Lower lobe of right lung (tissue), 2 donors: ENCODE measurements around the gene EDN1. TPM values are rescaled to one million over a fixed set of nuclear protein-coding genes. Genes with fewer than 3 reads are reported as not detected.

Experiments
- ATAC-seq, 2 donors: fragments of 200-7000 bp; cut with Tn5 transposase; one replicate each; pipeline ENCODE4 v1.9.1; 2020 to 2022; ENCODE audit warnings: mild to moderate bottlenecking in 2 of 2, moderate library complexity in 2 of 2
- DNase-seq: peaks from one replicate; pipeline ENCODE4 v3.0.0-alpha.2; 2020
- H3K27ac ChIP-seq: fragments of 200-600 bp; one replicate; pipeline ENCODE4 v1.8.0; 2022
- H3K27me3 ChIP-seq: fragments of 200-600 bp; one replicate; pipeline ENCODE4 v1.8.0; 2022; ENCODE audit warnings: low read depth
- H3K36me3 ChIP-seq: fragments of 200-600 bp; one replicate; pipeline ENCODE4 v1.8.0; 2022; ENCODE audit warnings: mild to moderate bottlenecking
- H3K4me1 ChIP-seq: fragments of 200-600 bp; one replicate; pipeline ENCODE4 v1.8.0; 2022
- H3K4me3 ChIP-seq: fragments of 200-600 bp; one replicate; pipeline ENCODE4 v1.8.0; 2022; ENCODE audit warnings: mild to moderate bottlenecking
- H3K9me3 ChIP-seq: fragments of 200-600 bp; one replicate; pipeline ENCODE4 v1.8.0; 2022
- CTCF ChIP-seq: fragments of 200-600 bp; IDR thresholded peaks from one replicate; pipeline ENCODE4 v1.8.0; 2022; ENCODE audit warnings: antibody characterized with exemption, mild to moderate bottlenecking
- intact Hi-C: fragments of 100-400 bp; cut with DNase I; formaldehyde crosslinking; loops from one replicate; pipeline ENCODE4 v1.11.0; 2022
- total RNA-seq: library from RNA; stranded (reverse); fragmentation: NEBNext Ultra II Directional; extraction: Animal tissue kit (Norgen Biotek cat#: 25700); gene quantifications from one replicate; pipeline ENCODE4 v1.2.1, GENCODE V29; 2021
- donor health status: DM: no; HTN: yes; CAD: no; lungs with severe emphysema.

EDN1 gene
- total RNA-seq, 1 donor from 2014 or later = 61.2 TPM

GRCh38 chr6:12270551-12271230, 19.5 kb upstream of the EDN1 start:
- H3K27ac ChIP-seq = no peak overlapping the region
- H3K9me3 ChIP-seq = peaks cover 7% of the 10 kb centered on the region
- H3K27me3 ChIP-seq = no peaks in the 10 kb centered on the region
- intact Hi-C loops = no loop called here
- H3K4me1 ChIP-seq = no peaks in the 10 kb centered on the region
- H3K36me3 ChIP-seq = no peaks in the 10 kb centered on the region
- DNase-seq (no peak), ATAC-seq (no peak)
- H3K4me3 ChIP-seq = no peak overlapping the region
- no peak for TF ChIP-seq CTCF

- Histone ChIP-seq H3K27me3 (no peaks in the 10 kb centered on the region), H3K27ac (no peak overlapping the region), H3K36me3 (no peaks in the 10 kb centered on the region), H3K4me3 (no peak overlapping the region), H3K4me1 (no peaks in the 10 kb centered on the region), H3K9me3 (peaks cover 7% of the 10 kb centered on the region)
- ATAC-seq (no peak), DNase-seq (no peak)
- TF ChIP-seq CTCF = no peak
- intact Hi-C loops = no loop called here
Measured at GRCh38 chr6:12271594-12271993, 18.6 kb upstream of the EDN1 start.

- H3K4me3 ChIP-seq = no peak overlapping the region
- no peak for TF ChIP-seq CTCF
- no peaks in the 10 kb centered on the region for H3K36me3 ChIP-seq
- peaks cover 7% of the 10 kb centered on the region for H3K9me3 ChIP-seq
- no peaks in the 10 kb centered on the region for H3K4me1 ChIP-seq
- H3K27me3 ChIP-seq = no peaks in the 10 kb centered on the region
- no peak for DNase-seq
- ATAC-seq = no peak
- intact Hi-C loops = no loop called here
- H3K27ac ChIP-seq = no peak overlapping the region
Measured at GRCh38 chr6:12271997-12272396, 18.2 kb upstream of the EDN1 start.

- ATAC-seq = no peak
- peaks cover 7% of the 10 kb centered on the region for H3K9me3 ChIP-seq
Measured at GRCh38 chr6:12275107-12275506, 15.1 kb upstream of the EDN1 start.

GRCh38 chr6:12276930-12277315, 13.2 kb upstream of the EDN1 start:
- Histone ChIP-seq H3K36me3 (no peaks in the 10 kb centered on the region), H3K4me3 (no peak overlapping the region), H3K27ac (no peak overlapping the region), H3K9me3 (peaks cover 2% of the 10 kb centered on the region), H3K4me1 (no peaks in the 10 kb centered on the region), H3K27me3 (no peaks in the 10 kb centered on the region)
- DNase-seq = no peak
- TF ChIP-seq CTCF = no peak
- intact Hi-C loops = no loop called here
- no peak for ATAC-seq

More at GRCh38 chr6:12275107-12275506, 15.1 kb upstream of the EDN1 start:
- intact Hi-C loops = no loop called here
- H3K27me3 ChIP-seq = no peaks in the 10 kb centered on the region
- no peak overlapping the region for H3K27ac ChIP-seq
- H3K4me1 ChIP-seq = no peaks in the 10 kb centered on the region
- no peak for DNase-seq
- H3K4me3 ChIP-seq = no peak overlapping the region
- no peaks in the 10 kb centered on the region for H3K36me3 ChIP-seq
- TF ChIP-seq CTCF = no peak
